ENCODE results near the gene TSFM. TPM values are rescaled to one million over a fixed set of nuclear protein-coding genes. Genes with fewer than 3 reads are reported as not detected.

TSFM gene
- total and polyA plus RNA-seq, 9 of the 15 experiments (the other 6 are each of a cell fraction or from before 2014, with no cell fraction given) = 44.6 to 198 (median 60.2) TPM

DNA sequence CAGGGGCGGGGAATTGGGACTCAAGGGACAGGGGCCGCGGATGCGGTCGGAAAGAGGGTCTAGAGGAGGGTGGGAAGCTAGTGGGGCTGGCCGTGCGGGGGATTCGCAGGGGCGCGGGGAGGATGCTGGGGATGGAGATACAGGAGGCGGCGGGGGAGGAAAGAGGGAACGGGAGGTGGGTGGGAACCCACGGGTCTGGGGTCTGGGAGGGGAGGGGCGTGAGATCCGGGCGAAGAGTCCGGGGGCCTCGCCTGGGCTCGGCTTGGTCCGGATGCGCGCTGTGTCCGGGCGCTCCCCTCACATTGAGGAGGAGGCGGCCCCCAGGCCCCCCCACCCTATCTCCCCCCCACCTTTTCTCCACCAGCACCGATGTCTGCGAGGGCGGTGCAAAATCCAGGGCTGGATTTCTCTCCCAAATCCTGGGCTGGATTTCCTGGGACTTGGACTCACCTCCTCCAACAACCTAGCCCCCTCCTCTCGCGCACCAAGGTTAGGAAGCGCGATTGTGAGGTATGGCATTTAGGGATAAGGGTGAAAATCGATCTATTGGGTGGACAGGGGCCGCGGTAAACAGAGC, 43.8 kb upstream of the TSFM start, which contains the start of gene AGAP2 (continued):
- TF ChIP-seq PRDM10 (IDR thresholded peaks at IDR 0.05; ENCODE audit: partially characterized antibody) (no peak), NEUROD1 (IDR thresholded peaks at IDR 0.05; ENCODE audit: borderline replicate concordance, low read depth, low read length, partially characterized antibody) (peak; percentile 91), NFIC (IDR thresholded peaks at IDR 0.05) (no peak), SOX6 (IDR thresholded peaks at IDR 0.05) (no peak), ZBTB7A (IDR thresholded peaks at IDR 0.05; ENCODE audit: borderline replicate concordance, control insufficient read depth, low read depth, low read length) (peak; percentile 52; the same call in 1 of the 2 replicates)

DNA sequence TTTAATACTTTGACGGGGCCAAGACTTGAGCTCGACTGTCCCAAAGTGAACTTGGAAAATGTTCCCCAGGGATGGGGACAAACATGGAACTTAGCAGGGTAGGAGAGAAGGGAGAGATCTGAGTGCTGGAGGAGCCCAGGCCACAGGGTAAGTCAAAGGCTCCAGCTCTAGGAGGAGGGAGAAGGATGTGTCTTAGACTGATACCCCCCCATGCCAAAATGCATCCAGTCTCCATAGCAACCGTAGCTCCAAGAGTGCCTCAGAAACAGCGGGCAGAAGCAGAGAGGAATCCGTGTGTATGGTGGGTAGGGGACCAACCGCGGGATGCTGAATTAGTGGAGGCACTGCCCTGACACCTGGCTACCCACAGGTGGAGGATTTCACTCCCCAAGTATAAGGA, 43.2 kb upstream of the TSFM start:
- no peak overlapping the region for H3K27ac ChIP-seq (ENCODE audit: extremely low read depth, low read depth, low read length)
- H3K9ac ChIP-seq (ENCODE audit: insufficient read depth in 1 of 2, low read depth in 2 of 2, low read length in 2 of 2) = no peak overlapping the region
- ATAC-seq (no peak), FAIRE-seq (no peak), DNase-seq (ENCODE audit: extremely low read depth in 1 of 4, low spot score in 3 of 4) (no peak)
- POLR2A ChIA-PET = interaction anchor here (0.7 to 1.1 kb wide), 4 partner anchors 10 to 149 kb away, joined by 3 to 6 read pairs (median 4); partner anchors contain the start of gene PIP4K2C
- no peak overlapping the region for H3K4me3 ChIP-seq
- no peaks in the 10 kb centered on the region for H4K20me1 ChIP-seq (replicated peaks; ENCODE audit: control insufficient read depth, insufficient read depth, low read length)
- H3K4me1 ChIP-seq (replicated peaks in 1 of 2; ENCODE audit: control insufficient read depth in 2 of 2, insufficient read depth in 2 of 2, low read length in 2 of 2) = peaks cover 9 to 36% of the 10 kb centered on the region in 2 experiments; a peak in 4 of 5 replicates
- H3K9me3 ChIP-seq (replicated peaks; ENCODE audit: control insufficient read depth, insufficient read depth, low read depth, low read length) = no peaks in the 10 kb centered on the region
- in situ Hi-C loops (cut with MboI) = no loop called here
- no TSS peak for BruUV-seq (replicated peaks)
- no peaks in the 10 kb centered on the region for H3K9me1 ChIP-seq (ENCODE audit: control insufficient read depth, insufficient read depth, low read length)
- H3K79me2 ChIP-seq (ENCODE audit: control insufficient read depth, insufficient read depth, low read length) = no peaks in the 10 kb centered on the region
- no peaks in the 10 kb centered on the region for H3K36me3 ChIP-seq (ENCODE audit: control insufficient read depth, insufficient read depth, low read length)
- CTCF ChIA-PET (ENCODE audit: low intra/inter-chr PET ratio) = no interaction called here
- TF ChIP-seq RFX1 (IDR thresholded peaks at IDR 0.05) (peak; percentile 81), RBM17 (IDR thresholded peaks at IDR 0.05; ENCODE audit: borderline replicate concordance, low read depth, low read length) (no peak)
- 11% methylated on average over 6 of the region's 7 CpGs for WGBS (ENCODE audit: insufficient coverage, low coverage, missing lambda C conversion rate)
- H3K27me3 ChIP-seq (ENCODE audit: control insufficient read depth in 2 of 2, insufficient read depth in 2 of 2, low read length in 2 of 2) = peaks cover 2 to 30% of the 10 kb centered on the region in 2 experiments; a peak in 3 of 5 replicates
- H3K4me2 ChIP-seq (ENCODE audit: insufficient read depth, low read length) = no peak overlapping the region
- no peak overlapping the region for H2AFZ ChIP-seq (ENCODE audit: low read depth, low read length)
- intact Hi-C loops (cut with micrococcal nuclease) = loop anchor here (5.0 kb wide), 1 partner anchor 217 kb away; the partner anchor contains the start of genes DDIT3 and MBD6

Measured in K562 (cell line).